Keratinocyte (primary cell): ENCODE measurements around the gene TRABD2B. TPM values are rescaled to one million over a fixed set of nuclear protein-coding genes. Genes with fewer than 3 reads are reported as not detected.

ENCODE experiments used
- DNase-seq: peaks from one replicate; pipeline ENCODE4 v3.0.0-alpha.2; 2011; ENCODE audit warnings: low read depth, missing footprints, low spot score
- FAIRE-seq: peaks from 2 replicates; lab custom pipeline; 2011; peaks lifted over from hg19 to GRCh38; lab: Jason Lieb, UNC
- H2AFZ ChIP-seq: 2 replicates; pipeline ENCODE4 v1.6.0; 2012; ENCODE audit warnings: low read length, control low read depth, inconsistent platforms; ENCODE audit not compliant: control insufficient read depth
- H3K27ac ChIP-seq: 2 replicates; pipeline ENCODE4 v1.5.1; 2011; ENCODE audit warnings: low read length; ENCODE audit not compliant: control insufficient read depth, insufficient read depth
- H3K27me3 ChIP-seq: 3 replicates; pipeline ENCODE4 v1.6.0; 2011; ENCODE audit warnings: low read length; ENCODE audit not compliant: control insufficient read depth, insufficient read depth; ENCODE audit errors: extremely low read depth
- H3K36me3 ChIP-seq, 2 experiments: 2 replicates in 1 of 2; 3 replicates in 1 of 2; pipeline ENCODE4 v1.5.1; 2011; ENCODE audit warnings: low read length in 2 of 2, mild to moderate bottlenecking in 1 of 2; ENCODE audit not compliant: control insufficient read depth in 2 of 2, insufficient read depth in 2 of 2; ENCODE audit errors: extremely low read depth in 1 of 2
- H3K4me1 ChIP-seq: 3 replicates; pipeline ENCODE4 v1.5.1; 2011; ENCODE audit warnings: low read length; ENCODE audit not compliant: control insufficient read depth, insufficient read depth; ENCODE audit errors: extremely low read depth
- H3K4me2 ChIP-seq: 3 replicates; pipeline ENCODE4 v1.6.0; 2011; ENCODE audit warnings: low read depth, low read length; ENCODE audit not compliant: control insufficient read depth, insufficient read depth; ENCODE audit errors: extremely low read depth
- H3K4me3 ChIP-seq, 3 experiments: fragments of 200-600 bp in 1 of 3; sonication (generic) in 1 of 3; 2 replicates in 2 of 3; 3 replicates in 1 of 3; pipeline ENCODE4 v1.5.1; 2011 to 2016; ENCODE audit warnings: low read length in 3 of 3, mild to moderate bottlenecking in 3 of 3, control low read depth in 2 of 3, inconsistent platforms in 1 of 3, low read depth in 1 of 3, mixed read lengths in 1 of 3, mixed run types in 1 of 3, moderate library complexity in 1 of 3; ENCODE audit not compliant: control insufficient read depth in 2 of 3, insufficient read depth in 2 of 3; ENCODE audit errors: extremely low read depth in 1 of 3
- H3K79me2 ChIP-seq: 2 replicates; pipeline ENCODE4 v1.6.0; 2012; ENCODE audit warnings: low read length; ENCODE audit not compliant: control insufficient read depth, insufficient read depth
- H3K9ac ChIP-seq: 3 replicates; pipeline ENCODE4 v1.6.0; 2011; ENCODE audit warnings: low read length; ENCODE audit not compliant: control insufficient read depth, insufficient read depth; ENCODE audit errors: extremely low read depth
- H3K9me1 ChIP-seq: 3 replicates; pipeline ENCODE4 v1.6.0; 2011; ENCODE audit warnings: low read length; ENCODE audit not compliant: control insufficient read depth, insufficient read depth; ENCODE audit errors: extremely low read depth
- H3K9me3 ChIP-seq: 2 replicates; pipeline ENCODE4 v1.5.1; 2012; ENCODE audit warnings: low read depth, low read length; ENCODE audit not compliant: control insufficient read depth
- H4K20me1 ChIP-seq: 3 replicates; pipeline ENCODE4 v1.6.0; 2011; ENCODE audit warnings: low read length; ENCODE audit not compliant: control insufficient read depth, insufficient read depth; ENCODE audit errors: extremely low read depth
- EZH2 ChIP-seq: IDR thresholded peaks from one replicate; pipeline ENCODE4 v1.6.1; 2012; ENCODE audit warnings: inconsistent platforms, mild to moderate bottlenecking, low read length, moderate library complexity
- dilution Hi-C: fragments of 300-500 bp; cut with MboI; formaldehyde crosslinking; loops from one replicate; pipeline ENCODE4 v1.7.0; 2020; ENCODE audit warnings: low sequenced_read_pairs; ENCODE audit not compliant: extremely low pct_ligation_motif_present
- polyA plus RNA-seq, 5 experiments: library from polyadenylated mRNA; depleted of rRNA in 3 of 5; stranded (reverse) in 3 of 5; stranded (forward) in 1 of 5; unstranded in 1 of 5; fragments of >200 nt; gene quantifications; 1 replicate in 1 of 5; 2 replicates in 3 of 5; 3 replicates in 1 of 5; pipeline versions ENCODE4 v1.2.1 to v1.2.3, GENCODE V29; 2011 to 2012; ENCODE audit warnings: missing spikeins in 2 of 5, low read depth in 1 of 5, low replicate concordance in 1 of 5
- TF ChIP-seq, protein P1 (sequence below), 3 experiments: IDR thresholded peaks in 1 of 3; conservative IDR thresholded peaks in 1 of 3; optimal IDR thresholded peaks in 1 of 3; 2 replicates in 2 of 3; 3 replicates in 1 of 3; pipeline versions ENCODE3 to v1.5.1; 2011; ENCODE audit warnings: low read length in 3 of 3, mild to moderate bottlenecking in 3 of 3, moderate library complexity in 2 of 3, control low read depth in 1 of 3, inconsistent platforms in 1 of 3; ENCODE audit not compliant: insufficient read depth in 2 of 3; ENCODE audit errors: extremely low read depth in 1 of 3

TRABD2B gene
- polyA plus RNA-seq, 1 donor (not counting 4 experiments of a cell fraction or from before 2014, with no cell fraction given): 0.13 TPM

DNA sequence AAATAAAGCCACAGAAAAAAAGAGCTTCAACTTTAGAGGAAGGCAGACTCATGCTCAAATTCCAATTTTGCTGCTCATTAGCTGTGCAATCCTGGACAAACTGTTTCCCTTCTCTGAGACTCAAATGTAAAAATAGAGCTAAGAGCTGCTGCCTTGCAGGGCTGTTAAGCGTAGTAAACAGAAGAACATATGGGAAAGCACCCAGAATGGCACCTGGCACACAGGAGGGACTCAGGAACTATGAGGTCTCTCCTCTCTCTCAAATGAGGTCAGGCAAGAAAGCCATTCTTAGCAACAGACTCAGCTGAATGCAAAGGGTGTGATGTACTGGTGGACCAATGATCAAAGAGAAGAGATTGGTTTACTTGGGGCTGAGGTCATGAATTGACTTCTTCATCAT, 61.3 kb downstream of the TRABD2B start:
- no peaks in the 10 kb centered on the region for H3K9me3 ChIP-seq
- H3K4me3 ChIP-seq: no peak overlapping the region
- peaks cover 2% of the 10 kb centered on the region for H3K27me3 ChIP-seq
- H3K9ac ChIP-seq: no peak overlapping the region
- H3K4me1 ChIP-seq: no peaks in the 10 kb centered on the region
- no peaks in the 10 kb centered on the region for H3K9me1 ChIP-seq
- dilution Hi-C loops: no loop called here
- no peak for DNase-seq
- TF ChIP-seq EZH2: no peak
- TF ChIP-seq, protein P1, sequence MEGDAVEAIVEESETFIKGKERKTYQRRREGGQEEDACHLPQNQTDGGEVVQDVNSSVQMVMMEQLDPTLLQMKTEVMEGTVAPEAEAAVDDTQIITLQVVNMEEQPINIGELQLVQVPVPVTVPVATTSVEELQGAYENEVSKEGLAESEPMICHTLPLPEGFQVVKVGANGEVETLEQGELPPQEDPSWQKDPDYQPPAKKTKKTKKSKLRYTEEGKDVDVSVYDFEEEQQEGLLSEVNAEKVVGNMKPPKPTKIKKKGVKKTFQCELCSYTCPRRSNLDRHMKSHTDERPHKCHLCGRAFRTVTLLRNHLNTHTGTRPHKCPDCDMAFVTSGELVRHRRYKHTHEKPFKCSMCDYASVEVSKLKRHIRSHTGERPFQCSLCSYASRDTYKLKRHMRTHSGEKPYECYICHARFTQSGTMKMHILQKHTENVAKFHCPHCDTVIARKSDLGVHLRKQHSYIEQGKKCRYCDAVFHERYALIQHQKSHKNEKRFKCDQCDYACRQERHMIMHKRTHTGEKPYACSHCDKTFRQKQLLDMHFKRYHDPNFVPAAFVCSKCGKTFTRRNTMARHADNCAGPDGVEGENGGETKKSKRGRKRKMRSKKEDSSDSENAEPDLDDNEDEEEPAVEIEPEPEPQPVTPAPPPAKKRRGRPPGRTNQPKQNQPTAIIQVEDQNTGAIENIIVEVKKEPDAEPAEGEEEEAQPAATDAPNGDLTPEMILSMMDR (optimal IDR thresholded peaks at IDR 0.05 in 1 of 3, IDR thresholded peaks at IDR 0.05 in 1 of 3, conservative IDR thresholded peaks at IDR 0.05 in 1 of 3; ENCODE audit: extremely low read depth in 1 of 3, insufficient read depth in 2 of 3, low read length in 3 of 3): no peak
- H3K79me2 ChIP-seq: no peaks in the 10 kb centered on the region
- H4K20me1 ChIP-seq: no peaks in the 10 kb centered on the region
- no peak overlapping the region for H3K27ac ChIP-seq
- FAIRE-seq: no peak
- H2AFZ ChIP-seq: no peak overlapping the region
- H3K4me2 ChIP-seq: no peak overlapping the region
- H3K36me3 ChIP-seq: no peaks in the 10 kb centered on the region

DNA sequence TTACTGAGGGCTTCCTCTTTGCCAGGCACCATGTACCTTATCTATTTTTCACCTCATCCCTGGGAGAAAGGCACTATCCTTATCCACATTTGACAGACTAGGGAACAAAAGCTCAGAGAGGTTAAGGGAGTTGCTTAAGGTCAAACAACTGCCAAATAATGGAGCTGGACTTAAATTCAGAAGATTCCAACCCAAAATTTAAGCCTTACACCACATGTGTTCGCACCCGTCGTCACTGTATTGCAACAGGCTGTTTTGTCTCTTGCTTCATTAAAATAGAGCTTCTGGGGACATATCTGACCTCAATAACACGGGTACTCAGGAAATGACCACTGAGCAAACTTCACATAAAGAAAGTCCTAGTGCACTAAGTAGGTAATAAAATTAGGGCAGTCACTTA, 62.0 kb downstream of the TRABD2B start:
- H3K9ac ChIP-seq: no peak overlapping the region
- no peaks in the 10 kb centered on the region for H3K9me1 ChIP-seq
- H3K27ac ChIP-seq: no peak overlapping the region
- H3K36me3 ChIP-seq: no peaks in the 10 kb centered on the region
- no peaks in the 10 kb centered on the region for H3K4me1 ChIP-seq
- no peaks in the 10 kb centered on the region for H3K79me2 ChIP-seq
- no peaks in the 10 kb centered on the region for H3K9me3 ChIP-seq
- H2AFZ ChIP-seq: no peak overlapping the region
- H3K4me2 ChIP-seq: no peak overlapping the region
- H3K27me3 ChIP-seq: peaks cover 2% of the 10 kb centered on the region
- DNase-seq (no peak), FAIRE-seq (no peak)
- H3K4me3 ChIP-seq: no peak overlapping the region
- TF ChIP-seq, protein P1 (optimal IDR thresholded peaks at IDR 0.05 in 1 of 3, IDR thresholded peaks at IDR 0.05 in 1 of 3, conservative IDR thresholded peaks at IDR 0.05 in 1 of 3; ENCODE audit: extremely low read depth in 1 of 3, insufficient read depth in 2 of 3, low read length in 3 of 3): no peak
- no peak for TF ChIP-seq EZH2
- no peaks in the 10 kb centered on the region for H4K20me1 ChIP-seq
- dilution Hi-C loops: no loop called here
